SK-N-SH (cell line): ENCODE measurements around the gene TUBGCP6. TPM values are rescaled to one million over a fixed set of nuclear protein-coding genes. Genes with fewer than 3 reads are reported as not detected.

Experiments used
- CTCF ChIA-PET: fragments of 300-600, 350-600 bp; formaldehyde crosslinking; extraction: SDS; loops from one replicate; lab custom pipeline; 2021; lab: Yijun Ruan, JAX
- POLR2A ChIA-PET: fragments of 350-600 bp; sonication (Branson Sonifier 250); formaldehyde crosslinking; extraction: SDS; loops from one replicate; lab custom pipeline; 2020; ENCODE audit warnings: antibody characterized with exemption, inconsistent platforms; lab: Yijun Ruan, JAX
- DNase-seq: peaks from one replicate; pipeline ENCODE4 v3.0.0; 2012
- H2AFZ ChIP-seq: fragments of 200-600 bp; sonication (generic); 2 replicates; pipeline ENCODE4 v1.8.1; 2016; ENCODE audit warnings: antibody characterized with exemption, mild to moderate bottlenecking, low read depth
- H3F3A ChIP-seq: fragments of 200-600 bp; sonication (generic); replicated peaks from 2 replicates; pipeline ENCODE3; 2016; ENCODE audit warnings: antibody characterized with exemption, mild to moderate bottlenecking; ENCODE audit not compliant: insufficient read depth
- H3K27ac ChIP-seq, 2 experiments: fragments of 200-500 bp in 1 of 2; fragments of 200-600 bp in 1 of 2; sonication (Bioruptor generic) in 1 of 2; sonication (generic), shearing (Covaris generic) in 1 of 2; 2 replicates each; pipeline versions ENCODE4 v1.5.1 to v1.6.1; 2014 to 2016; ENCODE audit warnings: low read depth in 2 of 2, inconsistent platforms in 1 of 2, low read length in 1 of 2, mild to moderate bottlenecking in 1 of 2, mixed read lengths in 1 of 2
- H3K27me3 ChIP-seq: fragments of 200-600 bp; sonication (generic), shearing (Covaris generic); 2 replicates; pipeline ENCODE4 v1.6.1; 2016; ENCODE audit warnings: mixed run types; ENCODE audit not compliant: insufficient read depth
- H3K36me3 ChIP-seq, 2 experiments: fragments of 200-500 bp in 1 of 2; fragments of 200-600 bp in 1 of 2; sonication (Bioruptor generic) in 1 of 2; sonication (generic) in 1 of 2; replicated peaks in 1 of 2; 2 replicates each; pipeline versions ENCODE3 to v1.5.1; 2014 to 2016; ENCODE audit warnings: low read length in 1 of 2, mild to moderate bottlenecking in 1 of 2; ENCODE audit not compliant: insufficient read depth in 2 of 2, control insufficient read depth in 1 of 2
- H3K4me1 ChIP-seq, 2 experiments: fragments of 200-500 bp in 1 of 2; fragments of 200-600 bp in 1 of 2; sonication (Bioruptor generic) in 1 of 2; sonication (generic), shearing (Covaris generic) in 1 of 2; 2 replicates each; pipeline versions ENCODE4 v1.5.1 to v1.6.1; 2014 to 2016; ENCODE audit warnings: low read depth in 1 of 2, low read length in 1 of 2, mixed run types in 1 of 2; ENCODE audit not compliant: insufficient read depth in 2 of 2, control insufficient read depth in 1 of 2
- H3K4me2 ChIP-seq: fragments of 200-600 bp; sonication (generic), shearing (Covaris generic); 2 replicates; pipeline ENCODE4 v1.6.1; 2017; ENCODE audit warnings: mixed run types
- H3K4me3 ChIP-seq, 2 experiments: fragments of 200-500 bp in 1 of 2; fragments of 200-600 bp in 1 of 2; sonication (Bioruptor generic) in 1 of 2; sonication (generic), shearing (Covaris generic) in 1 of 2; 2 replicates each; pipeline versions ENCODE4 v1.5.1 to v1.8.1; 2014 to 2016; ENCODE audit warnings: low read depth in 2 of 2, inconsistent platforms in 1 of 2, low read length in 1 of 2, mild to moderate bottlenecking in 1 of 2, mixed read lengths in 1 of 2, moderate library complexity in 1 of 2
- H3K79me2 ChIP-seq: fragments of 200-600 bp; sonication (generic); 2 replicates; pipeline ENCODE4 v1.8.1; 2017; ENCODE audit warnings: mild to moderate bottlenecking; ENCODE audit not compliant: insufficient read depth
- H3K9ac ChIP-seq: fragments of 200-600 bp; sonication (generic); 2 replicates; pipeline ENCODE4 v1.6.1; 2017; ENCODE audit warnings: mixed run types
- H3K9me2 ChIP-seq: fragments of 200-600 bp; sonication (generic); 2 replicates; pipeline ENCODE4 v1.6.1; 2017; ENCODE audit warnings: mixed run types
- H3K9me3 ChIP-seq: fragments of 200-600 bp; sonication (generic); 2 replicates; pipeline ENCODE4 v1.6.1; 2017; ENCODE audit warnings: mixed run types, mild to moderate bottlenecking, moderate library complexity
- H4K20me1 ChIP-seq: fragments of 200-600 bp; sonication (generic); 2 replicates; pipeline ENCODE4 v1.6.1; 2017; ENCODE audit warnings: mild to moderate bottlenecking, mixed run types; ENCODE audit not compliant: insufficient read depth
- CHD2 ChIP-seq: fragments of 150-350 bp; IDR thresholded peaks from 2 replicates; pipeline ENCODE4 v1.6.1; 2018; ENCODE audit warnings: low read length; ENCODE audit not compliant: partially characterized antibody
- CTCF ChIP-seq: fragments of 200-600 bp; sonication (generic); IDR thresholded peaks from 2 replicates; pipeline ENCODE4 v1.6.1; 2017; ENCODE audit warnings: antibody characterized with exemption, mild to moderate bottlenecking, moderate library complexity
- EP300 ChIP-seq, 2 experiments: IDR thresholded peaks; 2 replicates each; pipeline versions ENCODE4 v1.4.0 to v1.6.1; 2012; ENCODE audit warnings: borderline replicate concordance in 1 of 2, low read depth in 1 of 2, low read length in 1 of 2
- EZH2phosphoT487 ChIP-seq: fragments of 200-600 bp; sonication (generic); IDR thresholded peaks from 2 replicates; pipeline ENCODE4 v1.6.1; 2017; ENCODE audit warnings: low read depth, mixed run types, mild to moderate bottlenecking, antibody characterized with exemption, moderate library complexity, borderline replicate concordance
- FOSL2 ChIP-seq: IDR thresholded peaks from 2 replicates; pipeline ENCODE4 v1.4.0; 2012; ENCODE audit warnings: low read depth, mild to moderate bottlenecking, moderate library complexity, borderline replicate concordance
- IRF3 ChIP-seq: fragments of 150-350 bp; IDR thresholded peaks from 2 replicates; pipeline ENCODE4 v1.6.1; 2016; ENCODE audit warnings: mild to moderate bottlenecking, low read depth, low read length
- NFIC ChIP-seq: IDR thresholded peaks from 2 replicates; pipeline ENCODE4 v1.4.0; 2012; ENCODE audit warnings: borderline replicate concordance
- POLR2AphosphoS5 ChIP-seq: IDR thresholded peaks from 2 replicates; pipeline ENCODE4 v1.6.1; 2012; ENCODE audit warnings: low read depth, low read length
- RCOR1 ChIP-seq: fragments of 150-350 bp; IDR thresholded peaks from 2 replicates; pipeline ENCODE4 v1.6.1; 2017; ENCODE audit warnings: antibody characterized with exemption, low read length
- REST ChIP-seq: IDR thresholded peaks from 2 replicates; pipeline ENCODE4 v1.6.1; 2012; ENCODE audit warnings: mild to moderate bottlenecking, low read depth, low read length, moderate library complexity
- RFX5 ChIP-seq: IDR thresholded peaks from 2 replicates; pipeline ENCODE4 v1.6.1; 2012; ENCODE audit warnings: mild to moderate bottlenecking, improper control_type of control experiment, low read length
- RXRA ChIP-seq: IDR thresholded peaks from 2 replicates; pipeline ENCODE4 v1.4.0; 2012; ENCODE audit warnings: low read depth, mild to moderate bottlenecking, borderline replicate concordance
- SIN3A ChIP-seq: IDR thresholded peaks from 2 replicates; pipeline ENCODE4 v1.6.1; 2012; ENCODE audit warnings: low read depth, mild to moderate bottlenecking, low read length, moderate library complexity, borderline replicate concordance
- TAF1 ChIP-seq: IDR thresholded peaks from 2 replicates; pipeline ENCODE4 v1.6.1; 2012; ENCODE audit warnings: low read depth, mild to moderate bottlenecking, low read length, moderate library complexity, borderline replicate concordance
- TEAD4 ChIP-seq: IDR thresholded peaks from 2 replicates; pipeline ENCODE4 v1.4.0; 2012; ENCODE audit warnings: mild to moderate bottlenecking, borderline replicate concordance; ENCODE audit not compliant: insufficient read depth
- USF1 ChIP-seq: IDR thresholded peaks from 2 replicates; pipeline ENCODE4 v1.4.0; 2012; ENCODE audit warnings: low read depth, borderline replicate concordance
- USF2 ChIP-seq: fragments of 150-350 bp; IDR thresholded peaks from 2 replicates; pipeline ENCODE4 v1.6.1; 2017; ENCODE audit warnings: antibody characterized with exemption, low read length, low read depth, borderline replicate concordance
- YY1 ChIP-seq: IDR thresholded peaks from 2 replicates; pipeline ENCODE4 v1.4.0; 2012; ENCODE audit warnings: low read depth, mild to moderate bottlenecking
- WGBS: methylation state at CpG from one replicate; pipeline ENCODE4 v1.1.6; 2017; ENCODE audit warnings: low lambda C conversion rate; 5-methylcytosine and 5-hydroxymethylcytosine counted together
- polyA plus RNA-seq, 3 experiments: library from polyadenylated mRNA; depleted of rRNA; stranded (reverse); fragments of >200 nt; gene quantifications; 2 replicates each; pipeline ENCODE4 v1.2.3, GENCODE V29; 2012

TUBGCP6 gene
- polyA plus RNA-seq, 1 of the 3 experiments (the other 2 are of a cell fraction), result 40.4 TPM

- TF ChIP-seq USF2 (no peak), EZH2phosphoT487 (no peak), NFIC (no peak), USF1 (no peak), EP300 (IDR thresholded peaks at IDR 0.05; ENCODE audit: borderline replicate concordance in 1 of 2, low read depth in 1 of 2, low read length in 1 of 2) (no peak)
Observed at GRCh38 chr22:50257041-50257440, 12.2 kb upstream of the TUBGCP6 start (continued).

- Histone ChIP-seq H3K4me3 (no peak overlapping the region), H3F3A (peaks cover 13% of the 10 kb centered on the region), H3K79me2 (peaks cover 27% of the 10 kb centered on the region), H3K4me1 (peaks cover 0 to 19% of the 10 kb centered on the region in 2 experiments; a peak in 1 of 4 replicates), H3K36me3 (peaks cover 0 to 31% of the 10 kb centered on the region in 2 experiments), H3K4me2 (no peak overlapping the region), H3K9me2 (no peaks in the 10 kb centered on the region), H4K20me1 (0 out of 2 replicates have a peak, but pooled peaks cover 7% of the 10 kb centered on the region), H3K9ac (no peak overlapping the region), H2AFZ (no peak overlapping the region), H3K9me3 (no peaks in the 10 kb centered on the region), H3K27ac (no peak overlapping the region), H3K27me3 (no peaks in the 10 kb centered on the region)
- WGBS, result 97% methylated on average over 5 of the region's 12 CpGs
- ChIA-PET CTCF (interaction anchor here (0.8 to 2.4 kb wide), 4 partner anchors 9 to 85 kb away, joined by 3 to 11 read pairs (median 4); no protein-coding TSS in a partner anchor), POLR2A (no interaction called here)
- DNase-seq, result no peak
- TF ChIP-seq SIN3A, result no peak
- TF ChIP-seq USF2, result no peak
- no peak for TF ChIP-seq TEAD4
- no peak for TF ChIP-seq YY1
- no peak for TF ChIP-seq REST
- TF ChIP-seq RCOR1, result no peak
- no peak for TF ChIP-seq FOSL2
- no peak for TF ChIP-seq EP300 (IDR thresholded peaks at IDR 0.05; ENCODE audit: borderline replicate concordance in 1 of 2, low read depth in 1 of 2, low read length in 1 of 2)
- no peak for TF ChIP-seq POLR2AphosphoS5
- TF ChIP-seq TAF1, result no peak
- no peak for TF ChIP-seq CHD2
- no peak for TF ChIP-seq IRF3
- TF ChIP-seq RFX5, result no peak
- no peak for TF ChIP-seq RXRA
- TF ChIP-seq USF1, result no peak
- TF ChIP-seq CTCF, result no peak
Observed at GRCh38 chr22:50256258-50256862, 11.5 kb upstream of the TUBGCP6 start.
